GM12865 (cell line): ENCODE data around the gene APC.

Experiments
- DNase-seq: peaks from one replicate; pipeline ENCODE4 v3.0.0; 2010; ENCODE audit warnings: low read depth
- H3K4me3 ChIP-seq: 2 replicates; pipeline ENCODE4 v1.5.1; 2011; ENCODE audit warnings: mild to moderate bottlenecking, low read depth, low read length, control low read depth
- TF ChIP-seq, protein P1 (sequence below): IDR thresholded peaks from 2 replicates; pipeline ENCODE4 v1.5.1; 2011; ENCODE audit warnings: low read length, control low read depth, low read depth, inconsistent platforms; ENCODE audit not compliant: insufficient read depth; ENCODE audit errors: missing control alignments

Gene APC

DNA sequence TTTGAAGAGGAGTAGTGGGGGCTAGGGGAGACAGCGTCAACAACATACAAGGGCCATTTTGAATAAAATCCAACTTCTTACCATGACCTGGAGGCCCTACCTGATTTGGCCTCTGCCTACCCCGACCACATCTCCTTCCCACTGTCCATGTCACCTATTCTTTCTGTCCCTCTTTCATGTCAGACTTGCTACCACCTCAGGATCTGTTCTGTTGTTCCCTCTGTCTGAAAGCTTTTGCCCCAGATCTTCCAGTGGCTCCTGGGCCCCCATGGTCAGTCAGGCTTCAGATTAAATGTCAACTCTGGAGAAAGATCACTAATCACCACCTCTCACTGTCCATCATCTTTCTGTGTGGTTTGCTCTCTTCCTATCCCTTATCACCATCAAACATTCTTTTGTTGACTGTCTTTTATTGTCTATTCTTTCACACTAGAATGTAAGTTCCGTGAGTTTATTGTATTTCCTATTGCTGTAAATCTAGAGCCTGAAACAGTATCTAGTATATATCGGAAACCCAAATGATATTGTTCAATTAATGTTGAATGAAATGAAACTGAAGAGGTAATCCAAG lies 31.2 kb upstream of the APC start:
- TF ChIP-seq, protein P1, sequence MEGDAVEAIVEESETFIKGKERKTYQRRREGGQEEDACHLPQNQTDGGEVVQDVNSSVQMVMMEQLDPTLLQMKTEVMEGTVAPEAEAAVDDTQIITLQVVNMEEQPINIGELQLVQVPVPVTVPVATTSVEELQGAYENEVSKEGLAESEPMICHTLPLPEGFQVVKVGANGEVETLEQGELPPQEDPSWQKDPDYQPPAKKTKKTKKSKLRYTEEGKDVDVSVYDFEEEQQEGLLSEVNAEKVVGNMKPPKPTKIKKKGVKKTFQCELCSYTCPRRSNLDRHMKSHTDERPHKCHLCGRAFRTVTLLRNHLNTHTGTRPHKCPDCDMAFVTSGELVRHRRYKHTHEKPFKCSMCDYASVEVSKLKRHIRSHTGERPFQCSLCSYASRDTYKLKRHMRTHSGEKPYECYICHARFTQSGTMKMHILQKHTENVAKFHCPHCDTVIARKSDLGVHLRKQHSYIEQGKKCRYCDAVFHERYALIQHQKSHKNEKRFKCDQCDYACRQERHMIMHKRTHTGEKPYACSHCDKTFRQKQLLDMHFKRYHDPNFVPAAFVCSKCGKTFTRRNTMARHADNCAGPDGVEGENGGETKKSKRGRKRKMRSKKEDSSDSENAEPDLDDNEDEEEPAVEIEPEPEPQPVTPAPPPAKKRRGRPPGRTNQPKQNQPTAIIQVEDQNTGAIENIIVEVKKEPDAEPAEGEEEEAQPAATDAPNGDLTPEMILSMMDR: no peak
- DNase-seq: no peak
- H3K4me3 ChIP-seq: no peak overlapping the region

DNA sequence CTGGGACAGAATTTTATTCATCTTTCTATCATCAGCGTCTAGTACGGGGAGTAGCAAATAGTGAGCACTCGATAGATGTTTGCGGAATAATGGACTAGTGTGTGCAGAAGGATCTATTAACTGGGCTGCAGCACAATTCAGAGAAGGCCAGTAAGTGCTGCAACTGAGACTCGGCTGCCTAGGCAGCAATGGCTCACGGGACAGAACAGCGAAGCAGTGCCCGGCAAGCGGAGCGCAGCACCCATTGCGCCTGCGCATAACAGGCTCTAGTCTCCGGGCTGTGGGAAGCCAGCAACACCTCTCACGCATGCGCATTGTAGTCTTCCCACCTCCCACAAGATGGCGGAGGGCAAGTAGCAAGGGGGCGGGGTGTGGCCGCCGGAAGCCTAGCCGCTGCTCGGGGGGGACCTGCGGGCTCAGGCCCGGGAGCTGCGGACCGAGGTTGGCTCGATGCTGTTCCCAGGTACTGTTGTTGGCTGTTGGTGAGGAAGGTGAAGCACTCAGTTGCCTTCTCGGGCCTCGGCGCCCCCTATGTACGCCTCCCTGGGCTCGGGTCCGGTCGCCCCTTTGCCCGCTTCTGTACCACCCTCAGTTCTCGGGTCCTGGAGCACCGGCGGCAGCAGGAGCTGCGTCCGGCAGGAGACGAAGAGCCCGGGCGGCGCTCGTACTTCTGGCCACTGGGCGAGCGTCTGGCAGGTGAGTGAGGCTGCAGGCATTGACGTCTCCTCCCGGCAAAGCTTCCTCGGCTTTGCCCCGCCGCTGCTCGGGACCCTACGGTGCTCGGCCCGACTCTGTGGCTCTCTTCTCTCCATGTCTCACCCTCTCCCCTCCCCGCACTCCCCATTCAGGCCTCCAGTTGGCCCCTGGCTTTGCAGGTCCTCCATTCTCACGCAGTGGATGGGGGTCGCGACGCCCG lies 30.2 kb upstream of the APC start:
- peak; percentile 99 for DNase-seq
- H3K4me3 ChIP-seq: peak overlapping the region; percentile 78
- TF ChIP-seq, protein P1: no peak

DNA sequence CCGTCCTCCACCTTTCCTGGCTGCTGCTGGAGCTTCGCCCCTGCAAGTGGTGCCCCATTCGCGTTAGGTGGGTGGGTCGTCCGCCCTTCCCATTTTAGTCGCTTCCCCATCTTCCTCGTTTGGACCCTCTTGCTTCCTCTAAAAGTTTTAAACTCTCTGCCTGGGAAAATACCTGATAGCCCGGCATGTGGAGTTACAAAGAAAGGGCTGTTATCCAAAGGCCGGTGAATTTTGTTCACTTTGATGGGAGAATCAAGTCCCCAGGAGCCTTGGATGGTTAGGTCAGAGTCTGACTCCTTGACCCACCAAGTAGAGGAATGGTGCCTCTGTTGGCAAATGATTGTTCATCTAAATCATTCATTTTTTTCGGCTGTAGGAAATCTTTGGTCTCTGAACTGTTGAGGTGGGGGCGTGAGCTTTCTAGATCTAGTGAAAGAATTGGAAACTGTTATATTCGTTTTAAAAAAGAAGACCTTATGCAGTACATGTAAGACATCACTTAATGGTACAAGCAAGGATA lies 29.5 kb upstream of the APC start:
- H3K4me3 ChIP-seq: peak overlapping the region; percentile 78
- TF ChIP-seq, protein P1: no peak
- no peak for DNase-seq

- TF ChIP-seq, protein P1: no peak
- DNase-seq: no peak
- H3K4me3 ChIP-seq: no peak overlapping the region
Measured at GRCh38 chr5:112709416-112709815, 28.3 kb upstream of the APC start.

- TF ChIP-seq, protein P1: no peak
- no peak for DNase-seq
Measured at GRCh38 chr5:112710896-112711295, 26.8 kb upstream of the APC start.

GRCh38 chr5:112711436-112711835 lies 26.2 kb upstream of the APC start:
- no peak for DNase-seq
- TF ChIP-seq, protein P1: no peak
- H3K4me3 ChIP-seq: no peak overlapping the region

More at GRCh38 chr5:112710896-112711295, 26.8 kb upstream of the APC start:
- no peak overlapping the region for H3K4me3 ChIP-seq
